ENCODE measurements around the gene RAP1GAP2.

Gene RAP1GAP2

GRCh38 chr17:2943981-2944380 lies 147.7 kb downstream of the RAP1GAP2 start:
- no peak for TF ChIP-seq CTCF (conservative IDR thresholded peaks at IDR 0.05)
- TF ChIP-seq ZFX (IDR thresholded peaks at IDR 0.05): no peak
- no peak overlapping the region for H3K27ac ChIP-seq

GRCh38 chr17:2945299-2945698 lies 149.1 kb downstream of the RAP1GAP2 start:
- TF ChIP-seq CTCF (conservative IDR thresholded peaks at IDR 0.05): no peak
- TF ChIP-seq ZFX (IDR thresholded peaks at IDR 0.05): no peak
- H3K27ac ChIP-seq: no peak overlapping the region

- no peak for TF ChIP-seq ZFX (IDR thresholded peaks at IDR 0.05)
- TF ChIP-seq CTCF (conservative IDR thresholded peaks at IDR 0.05): no peak
- H3K27ac ChIP-seq: no peak overlapping the region
These were observed 149.9 kb downstream of the RAP1GAP2 start for GRCh38 chr17:2946144-2946543.

GRCh38 chr17:2947588-2947950 lies 151.3 kb downstream of the RAP1GAP2 start:
- TF ChIP-seq ZFX (IDR thresholded peaks at IDR 0.05) (no peak), CTCF (conservative IDR thresholded peaks at IDR 0.05) (no peak)
- H3K27ac ChIP-seq: no peak overlapping the region

GRCh38 chr17:2947996-2948550 lies 151.8 kb downstream of the RAP1GAP2 start:
- no peak for TF ChIP-seq CTCF (conservative IDR thresholded peaks at IDR 0.05)
- no peak for TF ChIP-seq ZFX (IDR thresholded peaks at IDR 0.05)
- no peak overlapping the region for H3K27ac ChIP-seq

GRCh38 chr17:2948721-2949468 lies 152.7 kb downstream of the RAP1GAP2 start:
- no peak overlapping the region for H3K27ac ChIP-seq
- TF ChIP-seq CTCF (conservative IDR thresholded peaks at IDR 0.05) (no peak), ZFX (IDR thresholded peaks at IDR 0.05) (no peak)

GRCh38 chr17:2949469-2950044 lies 153.3 kb downstream of the RAP1GAP2 start:
- TF ChIP-seq ZFX (IDR thresholded peaks at IDR 0.05): no peak
- no peak for TF ChIP-seq CTCF (conservative IDR thresholded peaks at IDR 0.05)
- H3K27ac ChIP-seq: no peak overlapping the region

Measured in C4-2B (cell line).